Activated CD4-positive, alpha-beta T cell treated with anti-CD3 and anti-CD28 coated beads for 36 hours (primary cell): Measurements from ENCODE around the gene TSPAN5. TPM values are rescaled to one million over a fixed set of nuclear protein-coding genes. Genes with fewer than 3 reads are reported as not detected.

Experiments used
- ATAC-seq: fragments of 200-7000 bp; cut with Tn5 transposase; one replicate; pipeline ENCODE4 v1.10.0; 2021; ENCODE audit warnings: mild to moderate bottlenecking, moderate library complexity
- CTCF ChIA-PET: fragments of 350-600 bp; sonication (Branson Sonifier 250); formaldehyde crosslinking; loops from one replicate; lab custom pipeline; 2021; ENCODE audit warnings: antibody characterized with exemption; lab: Charles Lee
- POLR2A ChIA-PET: fragments of 350-600 bp; sonication (Branson Sonifier 250); formaldehyde crosslinking; loops from one replicate; lab custom pipeline; 2021; ENCODE audit warnings: antibody characterized with exemption, inconsistent platforms; lab: Charles Lee
- DNase-seq: peaks from one replicate; pipeline ENCODE4 v3.0.0-alpha.2; 2020
- H3K27ac Mint-ChIP-seq: one replicate; pipeline ENCODE4 v1.8.0; 2021; ENCODE audit warnings: mixed read lengths
- H3K27me3 Mint-ChIP-seq: one replicate; pipeline ENCODE4 v1.8.0; 2021; ENCODE audit warnings: mixed read lengths
- H3K36me3 Mint-ChIP-seq: one replicate; pipeline ENCODE4 v1.8.0; 2021; ENCODE audit warnings: low read depth, mixed read lengths
- H3K4me1 Mint-ChIP-seq: one replicate; pipeline ENCODE4 v1.8.0; 2021; ENCODE audit warnings: mixed read lengths
- H3K4me3 Mint-ChIP-seq: one replicate; pipeline ENCODE4 v1.8.0; 2021; ENCODE audit warnings: mild to moderate bottlenecking, moderate library complexity, mixed read lengths
- H3K9me3 Mint-ChIP-seq: one replicate; pipeline ENCODE4 v1.8.0; 2021; ENCODE audit warnings: low read depth, mixed read lengths
- intact Hi-C, 2 experiments: fragments of 100-400 bp; cut with DNase I in 1 of 2; cut with micrococcal nuclease in 1 of 2; formaldehyde crosslinking; loops; one replicate each; pipeline versions ENCODE4 v1.14.2 to v1.15.1; 2022 to 2024; cut with DNase I, micrococcal nuclease
- total RNA-seq, 2 experiments: library from RNA; stranded (reverse); gene quantifications; one replicate each; pipeline ENCODE4 v1.2.3, GENCODE V29; 2021

TSPAN5 gene
- total RNA-seq, 2 experiments from 2014 or later = 18.4 to 23.6 TPM

- ChIA-PET POLR2A (interaction anchor here (1.0 kb wide), 1 partner anchor 85 kb away, joined by 4 read pairs; no protein-coding TSS in a partner anchor), CTCF (interaction anchor here (1.0 to 2.5 kb wide), 6 partner anchors 8 to 86 kb away, joined by 3 to 9 read pairs (median 5); no protein-coding TSS in a partner anchor)
- H3K36me3 Mint-ChIP-seq = no peaks in the 10 kb centered on the region
- no peak overlapping the region for H3K4me3 Mint-ChIP-seq
- no peak for DNase-seq
- intact Hi-C loops = loop anchor here (1.0 to 2.0 kb wide), 3 partner anchors 19 to 86 kb away; no protein-coding TSS in a partner anchor
- no peak for ATAC-seq
- no peaks in the 10 kb centered on the region for H3K27me3 Mint-ChIP-seq
- peaks cover 39% of the 10 kb centered on the region for H3K4me1 Mint-ChIP-seq
- no peak overlapping the region for H3K27ac Mint-ChIP-seq
- no peaks in the 10 kb centered on the region for H3K9me3 Mint-ChIP-seq
Observed at GRCh38 chr4:98687876-98688275, 29.5 kb upstream of the TSPAN5 start.

GRCh38 chr4:98686847-98687246, 28.4 kb upstream of the TSPAN5 start:
- intact Hi-C loops = no loop called here
- H3K4me1 Mint-ChIP-seq = peaks cover 39% of the 10 kb centered on the region
- ATAC-seq = no peak

GRCh38 chr4:98686043-98686707, 27.8 kb upstream of the TSPAN5 start:
- Mint-ChIP-seq H3K36me3 (no peaks in the 10 kb centered on the region), H3K27ac (no peak overlapping the region), H3K9me3 (no peaks in the 10 kb centered on the region), H3K27me3 (no peaks in the 10 kb centered on the region), H3K4me1 (peaks cover 39% of the 10 kb centered on the region), H3K4me3 (no peak overlapping the region)
- intact Hi-C loops = no loop called here
- ChIA-PET CTCF (interaction anchor here (1.1 to 2.5 kb wide), 5 partner anchors 11 to 203 kb away, joined by 3 to 9 read pairs (median 4); no protein-coding TSS in a partner anchor), POLR2A (no interaction called here)
- ATAC-seq (no peak), DNase-seq (no peak)

More at GRCh38 chr4:98686847-98687246, 28.4 kb upstream of the TSPAN5 start:
- no peaks in the 10 kb centered on the region for H3K9me3 Mint-ChIP-seq
- no peak for DNase-seq
- H3K4me3 Mint-ChIP-seq = no peak overlapping the region
- no peaks in the 10 kb centered on the region for H3K36me3 Mint-ChIP-seq
- H3K27ac Mint-ChIP-seq = no peak overlapping the region
- POLR2A ChIA-PET = no interaction called here
- CTCF ChIA-PET = interaction anchor here (1.1 to 2.5 kb wide), 6 partner anchors 10 to 204 kb away, joined by 3 to 9 read pairs (median 4); no protein-coding TSS in a partner anchor
- no peaks in the 10 kb centered on the region for H3K27me3 Mint-ChIP-seq

- ChIA-PET CTCF (no interaction called here), POLR2A (no interaction called here)
- Mint-ChIP-seq H3K4me3 (no peak overlapping the region), H3K9me3 (no peaks in the 10 kb centered on the region), H3K36me3 (no peaks in the 10 kb centered on the region), H3K27ac (no peak overlapping the region), H3K4me1 (peaks cover 39% of the 10 kb centered on the region), H3K27me3 (no peaks in the 10 kb centered on the region)
- intact Hi-C loops = no loop called here
- ATAC-seq (no peak), DNase-seq (no peak)
Observed at GRCh38 chr4:98685225-98686042, 27.0 kb upstream of the TSPAN5 start.

GRCh38 chr4:98682719-98683118, 24.3 kb upstream of the TSPAN5 start:
- Mint-ChIP-seq H3K36me3 (no peaks in the 10 kb centered on the region), H3K27me3 (no peaks in the 10 kb centered on the region), H3K9me3 (no peaks in the 10 kb centered on the region), H3K27ac (no peak overlapping the region), H3K4me1 (peaks cover 18% of the 10 kb centered on the region), H3K4me3 (no peak overlapping the region)
- DNase-seq = no peak
- POLR2A ChIA-PET = interaction anchor here (0.6 kb wide), 1 partner anchor 313 kb away, joined by 10 read pairs; the partner anchor contains the start of gene METAP1
- no peak for ATAC-seq
- CTCF ChIA-PET = interaction anchor here (1.0 to 1.1 kb wide), 2 partner anchors 17 to 207 kb away, joined by 3 read pairs; no protein-coding TSS in a partner anchor
- intact Hi-C loops = loop anchor here in 1 of 2 experiments (5.0 kb wide), 1 partner anchor 725 kb away; no protein-coding TSS in a partner anchor

GRCh38 chr4:98680806-98681205, 22.4 kb upstream of the TSPAN5 start:
- CTCF ChIA-PET = interaction anchor here (0.6 kb wide), 1 partner anchor 51 kb away, joined by 3 read pairs; no protein-coding TSS in a partner anchor
- intact Hi-C loops = loop anchor here in 1 of 2 experiments (5.0 kb wide), 1 partner anchor 726 kb away; no protein-coding TSS in a partner anchor
- no peak for DNase-seq
- Mint-ChIP-seq H3K27ac (no peak overlapping the region), H3K4me3 (no peak overlapping the region), H3K4me1 (peaks cover 4% of the 10 kb centered on the region), H3K27me3 (no peaks in the 10 kb centered on the region), H3K36me3 (no peaks in the 10 kb centered on the region), H3K9me3 (no peaks in the 10 kb centered on the region)
- POLR2A ChIA-PET = no interaction called here
- ATAC-seq = no peak

- ChIA-PET CTCF (interaction anchor here (0.5 to 0.8 kb wide), 2 partner anchors 9 to 591 kb away, joined by 3 read pairs; no protein-coding TSS in a partner anchor), POLR2A (no interaction called here)
- ATAC-seq (no peak), DNase-seq (no peak)
- no peaks in the 10 kb centered on the region for H3K36me3 Mint-ChIP-seq
- no peak overlapping the region for H3K4me3 Mint-ChIP-seq
- H3K4me1 Mint-ChIP-seq = no peaks in the 10 kb centered on the region
- intact Hi-C loops = loop anchor here in 1 of 2 experiments (5.0 kb wide), 1 partner anchor 728 kb away; no protein-coding TSS in a partner anchor
- no peaks in the 10 kb centered on the region for H3K27me3 Mint-ChIP-seq
- H3K27ac Mint-ChIP-seq = no peak overlapping the region
- H3K9me3 Mint-ChIP-seq = no peaks in the 10 kb centered on the region
Observed at GRCh38 chr4:98679738-98680137, 21.3 kb upstream of the TSPAN5 start.

GRCh38 chr4:98677799-98678198, 19.4 kb upstream of the TSPAN5 start:
- Mint-ChIP-seq H3K4me3 (no peak overlapping the region), H3K9me3 (no peaks in the 10 kb centered on the region), H3K36me3 (no peaks in the 10 kb centered on the region), H3K27me3 (peaks cover 2% of the 10 kb centered on the region), H3K27ac (no peak overlapping the region), H3K4me1 (peaks cover 7% of the 10 kb centered on the region)
- ATAC-seq = no peak
- ChIA-PET CTCF (interaction anchor here (0.6 to 1.3 kb wide), 4 partner anchors 9 to 94 kb away, joined by 3 read pairs; no protein-coding TSS in a partner anchor), POLR2A (interaction anchor here (0.7 kb wide), 1 partner anchor 59 kb away, joined by 7 read pairs; no protein-coding TSS in a partner anchor)
- no peak for DNase-seq
- intact Hi-C loops = no loop called here

- Mint-ChIP-seq H3K9me3 (no peaks in the 10 kb centered on the region), H3K27me3 (peaks cover 9% of the 10 kb centered on the region), H3K4me1 (peaks cover 18% of the 10 kb centered on the region), H3K27ac (no peak overlapping the region), H3K4me3 (no peak overlapping the region), H3K36me3 (no peaks in the 10 kb centered on the region)
- no peak for DNase-seq
- no peak for ATAC-seq
- POLR2A ChIA-PET = interaction anchor here (1.0 kb wide), 1 partner anchor 11 kb away, joined by 3 read pairs; no protein-coding TSS in a partner anchor
- CTCF ChIA-PET = interaction anchor here (0.5 to 2.3 kb wide), 3 partner anchors 13 to 427 kb away, joined by 3 to 9 read pairs (median 4); no protein-coding TSS in a partner anchor
- intact Hi-C loops = no loop called here
Observed at GRCh38 chr4:98674404-98675173, 16.2 kb upstream of the TSPAN5 start.

- peaks cover 9% of the 10 kb centered on the region for H3K27me3 Mint-ChIP-seq
- intact Hi-C loops = no loop called here
- no peak for ATAC-seq
Observed at GRCh38 chr4:98673978-98674377, 15.6 kb upstream of the TSPAN5 start.

More at GRCh38 chr4:98673978-98674377, 15.6 kb upstream of the TSPAN5 start:
- Mint-ChIP-seq H3K36me3 (no peaks in the 10 kb centered on the region), H3K27ac (no peak overlapping the region), H3K9me3 (no peaks in the 10 kb centered on the region), H3K4me1 (peaks cover 18% of the 10 kb centered on the region), H3K4me3 (no peak overlapping the region)
- no peak for DNase-seq
- ChIA-PET CTCF (interaction anchor here (0.6 to 2.3 kb wide), 2 partner anchors 14 to 392 kb away, joined by 3 to 9 read pairs; no protein-coding TSS in a partner anchor), POLR2A (no interaction called here)
